Chondrocyte (in vitro differentiated cells): ENCODE measurements around the gene STIL. TPM values are rescaled to one million over a fixed set of nuclear protein-coding genes. Genes with fewer than 3 reads are reported as not detected.

Experiments
- DNase-seq: peaks from one replicate; pipeline ENCODE4 v3.0.0; 2021; ENCODE audit warnings: mixed read lengths, low spot score
- H3K27ac Mint-ChIP-seq: one replicate; pipeline ENCODE4 v1.8.0; 2021; ENCODE audit warnings: mild to moderate bottlenecking, moderate library complexity, mixed read lengths; ENCODE audit not compliant: unreplicated experiment
- H3K27me3 Mint-ChIP-seq: 2 replicates; pipeline ENCODE4 v1.8.0; 2021; ENCODE audit warnings: low read depth, mixed read lengths
- H3K36me3 Mint-ChIP-seq: 2 replicates; pipeline ENCODE4 v1.8.0; 2021; ENCODE audit warnings: low read depth, mixed read lengths
- H3K4me1 Mint-ChIP-seq: 2 replicates; pipeline ENCODE4 v1.8.0; 2021; ENCODE audit warnings: low read depth, mild to moderate bottlenecking, mixed read lengths
- H3K4me3 Mint-ChIP-seq: one replicate; pipeline ENCODE4 v1.8.0; 2021; ENCODE audit warnings: mild to moderate bottlenecking, moderate library complexity, mixed read lengths; ENCODE audit not compliant: unreplicated experiment
- H3K9me3 Mint-ChIP-seq: 2 replicates; pipeline ENCODE4 v1.8.0; 2021; ENCODE audit warnings: low read depth, mixed read lengths
- total RNA-seq: library from RNA; stranded (reverse); gene quantifications from 3 replicates; pipeline ENCODE4 v1.2.1, GENCODE V29; 2021
- TF ChIP-seq, protein P1 (sequence below): fragments of 200-600 bp; sonication (generic); IDR thresholded peaks from 2 replicates; pipeline ENCODE4 v1.5.0; 2021; ENCODE audit warnings: antibody characterized with exemption, mild to moderate bottlenecking, moderate library complexity

STIL gene
- total RNA-seq, 1 donor from 2014 or later: 5.0 TPM

DNA sequence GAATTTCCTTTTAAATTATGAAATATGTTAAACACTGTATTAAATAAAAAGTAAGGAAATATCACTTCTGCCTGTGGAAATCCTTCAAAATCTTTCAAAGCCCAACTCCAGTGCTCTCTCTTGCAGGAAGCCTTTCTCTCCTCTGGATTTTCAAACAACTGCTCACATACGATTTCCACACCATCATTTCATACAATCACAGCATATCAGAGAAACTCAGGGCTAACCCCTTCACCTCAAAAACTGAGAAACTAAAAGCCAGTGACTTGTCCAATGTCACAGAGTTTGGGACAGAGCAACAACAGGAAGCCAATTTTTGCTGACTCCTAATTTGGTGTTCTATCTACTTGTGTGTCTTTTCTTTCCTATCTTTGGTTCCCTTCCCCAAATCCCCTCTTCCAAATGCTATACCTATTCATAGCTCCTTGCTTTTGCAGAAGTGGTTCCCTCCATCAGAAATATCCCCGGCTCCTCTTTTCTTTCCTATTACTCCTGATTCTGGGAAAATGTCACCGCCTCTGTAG is 69.5 kb downstream of the STIL start:
- peaks cover 19% of the 10 kb centered on the region for H3K27me3 Mint-ChIP-seq
- no peak overlapping the region for H3K27ac Mint-ChIP-seq
- no peak for DNase-seq
- no peaks in the 10 kb centered on the region for H3K9me3 Mint-ChIP-seq
- no peaks in the 10 kb centered on the region for H3K36me3 Mint-ChIP-seq
- no peak overlapping the region for H3K4me3 Mint-ChIP-seq
- TF ChIP-seq, protein P1, sequence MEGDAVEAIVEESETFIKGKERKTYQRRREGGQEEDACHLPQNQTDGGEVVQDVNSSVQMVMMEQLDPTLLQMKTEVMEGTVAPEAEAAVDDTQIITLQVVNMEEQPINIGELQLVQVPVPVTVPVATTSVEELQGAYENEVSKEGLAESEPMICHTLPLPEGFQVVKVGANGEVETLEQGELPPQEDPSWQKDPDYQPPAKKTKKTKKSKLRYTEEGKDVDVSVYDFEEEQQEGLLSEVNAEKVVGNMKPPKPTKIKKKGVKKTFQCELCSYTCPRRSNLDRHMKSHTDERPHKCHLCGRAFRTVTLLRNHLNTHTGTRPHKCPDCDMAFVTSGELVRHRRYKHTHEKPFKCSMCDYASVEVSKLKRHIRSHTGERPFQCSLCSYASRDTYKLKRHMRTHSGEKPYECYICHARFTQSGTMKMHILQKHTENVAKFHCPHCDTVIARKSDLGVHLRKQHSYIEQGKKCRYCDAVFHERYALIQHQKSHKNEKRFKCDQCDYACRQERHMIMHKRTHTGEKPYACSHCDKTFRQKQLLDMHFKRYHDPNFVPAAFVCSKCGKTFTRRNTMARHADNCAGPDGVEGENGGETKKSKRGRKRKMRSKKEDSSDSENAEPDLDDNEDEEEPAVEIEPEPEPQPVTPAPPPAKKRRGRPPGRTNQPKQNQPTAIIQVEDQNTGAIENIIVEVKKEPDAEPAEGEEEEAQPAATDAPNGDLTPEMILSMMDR: no peak
- no peaks in the 10 kb centered on the region for H3K4me1 Mint-ChIP-seq

DNA sequence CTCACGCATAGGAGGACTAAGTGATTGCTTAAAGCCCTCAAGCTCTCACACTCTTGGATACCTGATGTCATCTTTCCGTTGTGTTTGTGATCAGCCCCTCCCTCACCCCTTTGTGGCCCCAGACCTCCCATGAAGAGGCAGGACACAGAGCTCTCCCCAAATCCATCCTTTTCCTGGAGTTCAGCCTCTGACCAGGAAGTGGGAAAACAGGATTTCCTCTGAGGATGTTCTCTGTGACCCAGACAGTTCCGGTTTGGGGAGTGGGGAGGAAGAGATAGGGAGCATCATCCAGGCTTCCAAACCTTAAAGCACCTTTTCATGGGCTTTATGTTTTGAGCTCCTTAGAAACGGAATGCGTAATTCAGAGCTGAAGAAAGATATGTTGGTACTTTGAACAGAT is 70.0 kb downstream of the STIL start:
- Mint-ChIP-seq H3K4me3 (no peak overlapping the region), H3K9me3 (no peaks in the 10 kb centered on the region), H3K4me1 (no peaks in the 10 kb centered on the region), H3K27ac (no peak overlapping the region), H3K27me3 (peaks cover 22% of the 10 kb centered on the region), H3K36me3 (no peaks in the 10 kb centered on the region)
- TF ChIP-seq, protein P1: no peak
- no peak for DNase-seq

DNA sequence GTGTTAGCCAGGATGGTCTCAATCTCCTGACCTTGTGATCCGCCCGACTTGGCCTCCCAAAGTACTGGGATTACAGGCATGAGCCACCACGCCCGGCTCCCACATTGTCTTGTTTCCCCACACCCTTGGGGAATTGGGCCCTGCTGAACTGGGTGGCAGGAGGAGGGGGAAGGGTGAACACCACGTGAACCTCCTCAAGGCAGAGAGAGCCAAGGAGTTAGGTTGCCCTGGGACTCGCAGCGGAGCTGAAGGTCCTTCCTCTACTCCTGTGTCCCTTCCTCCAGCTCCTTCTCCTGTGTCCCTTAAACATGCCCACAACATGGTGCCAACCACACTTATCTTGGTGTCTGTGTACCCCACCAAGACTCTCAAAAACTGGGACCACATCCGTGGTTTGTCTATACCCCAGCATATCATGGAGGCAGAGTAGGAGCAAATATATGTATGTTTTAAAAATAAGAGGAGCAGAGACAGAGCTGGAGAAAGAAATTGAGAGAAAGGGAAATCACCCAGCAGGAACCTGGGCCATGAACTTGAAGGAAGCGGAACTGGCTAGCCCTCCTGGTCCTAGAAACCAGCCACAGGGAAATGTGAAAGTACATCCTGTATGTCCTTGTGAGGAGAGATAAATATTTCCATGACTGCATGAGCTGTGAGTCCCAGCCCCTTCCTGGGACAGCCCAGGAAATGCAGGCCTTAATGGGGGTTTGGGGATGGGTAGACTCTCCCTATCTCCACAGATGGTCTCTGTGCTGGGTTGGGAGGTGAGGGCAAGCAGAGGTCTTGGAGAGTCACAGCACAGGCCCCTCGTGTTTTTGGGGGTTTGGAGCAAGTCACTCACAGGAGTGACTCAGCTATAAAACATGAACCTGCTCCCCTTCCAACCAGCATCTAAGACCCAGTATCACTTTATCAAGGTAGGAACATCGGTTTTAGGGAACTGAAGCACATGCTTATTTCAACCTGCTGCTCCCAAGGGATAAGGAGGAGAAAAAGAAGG is 72.5 kb downstream of the STIL start:
- Mint-ChIP-seq H3K27ac (no peak overlapping the region), H3K4me3 (no peak overlapping the region), H3K27me3 (peaks cover 24% of the 10 kb centered on the region), H3K4me1 (no peaks in the 10 kb centered on the region), H3K36me3 (no peaks in the 10 kb centered on the region), H3K9me3 (no peaks in the 10 kb centered on the region)
- no peak for DNase-seq
- TF ChIP-seq, protein P1: no peak

DNA sequence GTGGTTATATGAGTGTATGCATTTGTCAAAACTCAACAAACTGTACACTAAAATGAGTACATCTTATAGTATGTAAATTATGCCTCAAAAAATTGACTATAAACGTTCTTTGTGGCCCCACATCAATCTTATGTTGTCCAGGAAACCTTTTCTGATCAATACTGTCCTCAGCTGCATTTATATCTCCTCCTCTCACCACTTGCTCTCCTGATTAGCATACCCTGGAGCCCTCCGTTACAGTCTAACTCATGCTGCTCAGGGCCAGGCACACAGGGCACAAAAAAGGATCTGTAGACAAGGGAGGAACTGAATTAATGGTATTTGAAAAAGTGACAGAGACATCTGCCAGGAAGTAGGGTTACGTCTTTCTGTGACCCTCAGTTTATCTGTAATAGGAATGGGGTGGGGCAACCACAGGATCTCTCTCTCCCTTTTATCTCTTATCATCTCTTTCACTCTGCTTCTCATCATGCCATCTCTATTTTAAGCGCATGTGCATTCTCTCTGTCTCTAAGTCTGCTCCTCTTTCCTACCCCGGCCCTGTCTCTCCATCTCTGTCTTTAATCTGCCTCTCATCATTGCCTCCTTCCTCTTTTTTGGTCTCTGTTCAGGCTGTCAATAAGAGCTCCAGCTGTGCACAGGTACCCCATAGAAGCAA is 74.9 kb downstream of the STIL start:
- TF ChIP-seq, protein P1: no peak
- Mint-ChIP-seq H3K4me1 (peaks cover 19% of the 10 kb centered on the region), H3K27me3 (peaks cover 19% of the 10 kb centered on the region), H3K9me3 (no peaks in the 10 kb centered on the region), H3K4me3 (no peak overlapping the region), H3K27ac (no peak overlapping the region), H3K36me3 (no peaks in the 10 kb centered on the region)
- DNase-seq: no peak

DNA sequence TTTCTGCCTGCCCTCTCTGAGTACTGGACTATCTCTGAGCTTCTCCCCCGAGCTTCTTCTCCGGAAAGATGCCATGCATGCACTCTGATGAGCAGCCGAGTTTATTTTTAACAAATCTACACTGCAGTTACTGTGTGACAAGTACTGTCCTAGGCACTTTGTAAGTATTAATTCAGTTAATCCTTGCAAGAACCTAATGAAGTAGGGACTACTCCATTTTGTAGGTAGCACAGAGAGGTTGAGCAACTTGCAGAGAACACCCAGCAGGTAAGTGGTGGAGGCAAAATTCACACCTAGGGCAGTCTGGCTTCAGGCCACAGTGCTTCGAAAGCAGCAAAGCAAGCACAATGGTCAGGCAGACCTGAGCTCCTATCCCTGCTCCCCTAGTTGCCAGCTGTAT is 78.1 kb downstream of the STIL start:
- Mint-ChIP-seq H3K27ac (no peak overlapping the region), H3K27me3 (peaks cover 34% of the 10 kb centered on the region), H3K36me3 (peaks cover 7% of the 10 kb centered on the region), H3K9me3 (no peaks in the 10 kb centered on the region), H3K4me1 (peaks cover 31% of the 10 kb centered on the region), H3K4me3 (no peak overlapping the region)
- DNase-seq: no peak
- TF ChIP-seq, protein P1: no peak
